Karpas-422 (cell line): ENCODE results near the gene PEX6. TPM values are rescaled to one million over a fixed set of nuclear protein-coding genes. Genes with fewer than 3 reads are reported as not detected.

Experiments
- DNase-seq: peaks from one replicate; pipeline ENCODE4 v3.0.0-alpha.2; 2015
- H2AFZ ChIP-seq: fragments of 200-600 bp; sonication (generic); 2 replicates; pipeline ENCODE4 v1.6.1; 2014; ENCODE audit warnings: antibody characterized with exemption, low read length, mixed read lengths
- H3K27ac ChIP-seq: fragments of 200-600 bp; sonication (generic); 2 replicates; pipeline ENCODE4 v1.5.1; 2014; ENCODE audit warnings: mild to moderate bottlenecking, low read length, moderate library complexity
- H3K27me3 ChIP-seq: fragments of 200-600 bp; sonication (generic); 2 replicates; pipeline ENCODE4 v1.6.1; 2014; ENCODE audit warnings: low read length, mixed read lengths
- H3K36me3 ChIP-seq: fragments of 200-600 bp; sonication (generic); 2 replicates; pipeline ENCODE4 v1.6.1; 2014; ENCODE audit warnings: low read length, mixed read lengths; ENCODE audit not compliant: insufficient read depth
- H3K4me1 ChIP-seq: fragments of 200-600 bp; sonication (generic); 2 replicates; pipeline ENCODE4 v1.6.1; 2014; ENCODE audit warnings: mild to moderate bottlenecking, low read length, mixed read lengths
- H3K4me2 ChIP-seq: fragments of 200-600 bp; sonication (generic); 2 replicates; pipeline ENCODE4 v1.6.1; 2014; ENCODE audit warnings: low read length, low read depth, mild to moderate bottlenecking; ENCODE audit not compliant: poor library complexity, severe bottlenecking
- H3K4me3 ChIP-seq: fragments of 200-600 bp; sonication (generic); 2 replicates; pipeline ENCODE4 v1.5.1; 2014; ENCODE audit warnings: mild to moderate bottlenecking, antibody characterized with exemption, low read length, mixed read lengths
- H3K79me2 ChIP-seq: fragments of 200-600 bp; sonication (generic); 2 replicates; pipeline ENCODE4 v1.6.1; 2014; ENCODE audit warnings: mild to moderate bottlenecking, low read length, mixed read lengths
- H3K9ac ChIP-seq: fragments of 200-600 bp; sonication (generic); 2 replicates; pipeline ENCODE4 v1.6.0; 2014; ENCODE audit warnings: low read length
- H3K9me2 ChIP-seq: fragments of 200-600 bp; sonication (generic), shearing (Covaris generic); replicated peaks from 2 replicates; pipeline ENCODE4 v1.6.0; 2014; ENCODE audit warnings: mild to moderate bottlenecking, low read length, moderate library complexity; ENCODE audit not compliant: insufficient read depth
- H3K9me3 ChIP-seq: fragments of 300-700, 200-600 bp; sonication (generic); 2 replicates; pipeline ENCODE4 v1.6.1; 2014; ENCODE audit warnings: low read length, mixed read lengths
- H4K20me1 ChIP-seq: fragments of 200-600 bp; sonication (generic); 2 replicates; pipeline ENCODE4 v1.6.1; 2014; ENCODE audit warnings: mild to moderate bottlenecking, antibody characterized with exemption, low read length, low read depth; ENCODE audit not compliant: insufficient read depth
- total RNA-seq: library from RNA; depleted of rRNA; stranded (reverse); fragments of >200 nt; shearing (Covaris generic); gene quantifications from 2 replicates; pipeline ENCODE4 v1.2.3, GENCODE V29; 2014; ENCODE audit warnings: low replicate concordance

The PEX6 gene
- total RNA-seq, 1 experiment from 2014 or later: 16.7 TPM

GRCh38 chr6:43016943-43017334 is 38.0 kb upstream of the PEX6 start:
- Histone ChIP-seq H3K36me3 (0 out of 2 replicates have a peak, but pooled peaks cover 5% of the 10 kb centered on the region), H3K4me2 (no peak overlapping the region), H3K4me3 (no peak overlapping the region), H3K79me2 (peaks cover 49% of the 10 kb centered on the region), H3K4me1 (peaks cover 28% of the 10 kb centered on the region), H2AFZ (no peak overlapping the region), H3K27ac (no peak overlapping the region), H3K9me2 (no peaks in the 10 kb centered on the region), H3K9me3 (no peaks in the 10 kb centered on the region), H3K27me3 (no peaks in the 10 kb centered on the region), H3K9ac (no peak overlapping the region), H4K20me1 (0 out of 2 replicates have a peak, but pooled peaks cover 2% of the 10 kb centered on the region)
- DNase-seq: peak; percentile 34

GRCh38 chr6:43016176-43016942 is 37.4 kb upstream of the PEX6 start:
- Histone ChIP-seq H3K4me2 (no peak overlapping the region), H3K79me2 (peaks cover 50% of the 10 kb centered on the region), H3K36me3 (0 out of 2 replicates have a peak, but pooled peaks cover 11% of the 10 kb centered on the region), H3K9ac (no peak overlapping the region), H3K9me3 (no peaks in the 10 kb centered on the region), H3K27me3 (no peaks in the 10 kb centered on the region), H3K4me3 (no peak overlapping the region), H2AFZ (no peak overlapping the region), H4K20me1 (no peaks in the 10 kb centered on the region), H3K27ac (no peak overlapping the region), H3K4me1 (peaks cover 34% of the 10 kb centered on the region), H3K9me2 (no peaks in the 10 kb centered on the region)
- DNase-seq: peak; percentile 40

GRCh38 chr6:43014434-43014909 is 35.5 kb upstream of the PEX6 start:
- Histone ChIP-seq H3K4me1 (peaks cover 26% of the 10 kb centered on the region), H3K27ac (peak overlapping the region; percentile 20; the same call in 1 of the 2 replicates), H3K4me2 (peak overlapping the region; percentile 92), H3K4me3 (peak overlapping the region; percentile 96), H3K9me2 (no peaks in the 10 kb centered on the region), H3K79me2 (peaks cover 54% of the 10 kb centered on the region), H2AFZ (no peak overlapping the region), H3K27me3 (no peaks in the 10 kb centered on the region), H3K9me3 (no peaks in the 10 kb centered on the region), H3K36me3 (0 out of 2 replicates have a peak, but pooled peaks cover 13% of the 10 kb centered on the region), H4K20me1 (no peaks in the 10 kb centered on the region), H3K9ac (peak overlapping the region; percentile 87)
- peak; percentile 54 for DNase-seq

- Histone ChIP-seq H3K36me3 (0 out of 2 replicates have a peak, but pooled peaks cover 16% of the 10 kb centered on the region), H3K9me3 (no peaks in the 10 kb centered on the region), H3K9ac (peak within 1 kb of the TSS; percentile 93), H3K27me3 (no peaks in the 10 kb centered on the region), H2AFZ (no peak within 1 kb of the TSS), H3K79me2 (peaks cover 56% of the 10 kb centered on the region), H3K27ac (peak within 1 kb of the TSS; percentile 39; the same call in 1 of the 2 replicates), H3K4me2 (peak within 1 kb of the TSS; percentile 96), H3K4me1 (peaks cover 26% of the 10 kb centered on the region), H3K9me2 (no peaks in the 10 kb centered on the region), H3K4me3 (peak within 1 kb of the TSS; percentile 96), H4K20me1 (no peaks in the 10 kb centered on the region)
- peak; percentile 100 for DNase-seq
Observed at GRCh38 chr6:43013843-43014433, 35.0 kb upstream of the PEX6 start, which contains the start of the genes KLHDC3 and MEA1. Gene KLHDC3 (plus strand): TSS chr6:43014249. CDS start chr6:43017193, 2,944 bp downstream. Gene MEA1 (minus strand): TSS chr6:43013946. CDS start chr6:43013813, 133 bp downstream.

- no peaks in the 10 kb centered on the region for H3K9me3 ChIP-seq
- H3K36me3 ChIP-seq: 0 out of 2 replicates have a peak, but pooled peaks cover 18% of the 10 kb centered on the region
- H2AFZ ChIP-seq: no peak overlapping the region
- DNase-seq: no peak
- no peaks in the 10 kb centered on the region for H3K27me3 ChIP-seq
- no peaks in the 10 kb centered on the region for H4K20me1 ChIP-seq
- H3K4me1 ChIP-seq: peaks cover 27% of the 10 kb centered on the region
- peaks cover 56% of the 10 kb centered on the region for H3K79me2 ChIP-seq
- H3K9ac ChIP-seq: peak overlapping the region; percentile 93
- H3K9me2 ChIP-seq: no peaks in the 10 kb centered on the region
- peak overlapping the region; percentile 39; the same call in 1 of the 2 replicates for H3K27ac ChIP-seq
- peak overlapping the region; percentile 96 for H3K4me3 ChIP-seq
- peak overlapping the region; percentile 96 for H3K4me2 ChIP-seq
Observed at GRCh38 chr6:43013097-43013842, 34.3 kb upstream of the PEX6 start.

- Histone ChIP-seq H2AFZ (no peak overlapping the region), H3K27me3 (no peaks in the 10 kb centered on the region), H3K36me3 (0 out of 2 replicates have a peak, but pooled peaks cover 20% of the 10 kb centered on the region), H3K79me2 (peaks cover 56% of the 10 kb centered on the region), H3K9me3 (no peaks in the 10 kb centered on the region), H3K4me1 (peaks cover 28% of the 10 kb centered on the region), H3K27ac (0 out of 2 replicates have a peak overlapping the region, but pooled peaks have one; percentile 39), H3K4me3 (peak overlapping the region; percentile 96), H3K4me2 (peak overlapping the region; percentile 96), H4K20me1 (no peaks in the 10 kb centered on the region), H3K9me2 (no peaks in the 10 kb centered on the region), H3K9ac (peak overlapping the region; percentile 93)
- peak; percentile 34 for DNase-seq
Observed at GRCh38 chr6:43012364-43012763, 33.4 kb upstream of the PEX6 start.

GRCh38 chr6:43011207-43011606 is 32.2 kb upstream of the PEX6 start:
- H3K27ac ChIP-seq: no peak overlapping the region
- H3K27me3 ChIP-seq: no peaks in the 10 kb centered on the region
- peaks cover 28% of the 10 kb centered on the region for H3K4me1 ChIP-seq
- H3K4me2 ChIP-seq: peak overlapping the region; percentile 96
- no peak overlapping the region for H3K4me3 ChIP-seq
- H4K20me1 ChIP-seq: no peaks in the 10 kb centered on the region
- 0 out of 2 replicates have a peak, but pooled peaks cover 20% of the 10 kb centered on the region for H3K36me3 ChIP-seq
- peaks cover 47% of the 10 kb centered on the region for H3K79me2 ChIP-seq
- DNase-seq: no peak
- H2AFZ ChIP-seq: no peak overlapping the region
- no peaks in the 10 kb centered on the region for H3K9me3 ChIP-seq
- H3K9ac ChIP-seq: peak overlapping the region; percentile 93; the same call in 1 of the 2 replicates
- H3K9me2 ChIP-seq: no peaks in the 10 kb centered on the region
